ENCODE measurements around the gene MTR.

GRCh38 chr1:236870721-236871120, 75.6 kb downstream of the MTR start:
- TF ChIP-seq CTCF (IDR thresholded peaks at IDR 0.05) (no peak), POLR2A (IDR thresholded peaks at IDR 0.05) (no peak)

Measured in lower leg skin (tissue), 3 donors.